Keratinocyte (primary cell): ENCODE data around the gene TCP10L. TPM values are rescaled to one million over a fixed set of nuclear protein-coding genes. Genes with fewer than 3 reads are reported as not detected.

ENCODE experiments used
- DNase-seq: peaks from one replicate; pipeline ENCODE4 v3.0.0-alpha.2; 2011; ENCODE audit warnings: low read depth, missing footprints, low spot score
- FAIRE-seq: peaks from 2 replicates; lab custom pipeline; 2011; peaks lifted over from hg19 to GRCh38; lab: Jason Lieb, UNC
- H2AFZ ChIP-seq: 2 replicates; pipeline ENCODE4 v1.6.0; 2012; ENCODE audit warnings: low read length, control low read depth, inconsistent platforms; ENCODE audit not compliant: control insufficient read depth
- H3K27ac ChIP-seq: 2 replicates; pipeline ENCODE4 v1.5.1; 2011; ENCODE audit warnings: low read length; ENCODE audit not compliant: control insufficient read depth, insufficient read depth
- H3K27me3 ChIP-seq: 3 replicates; pipeline ENCODE4 v1.6.0; 2011; ENCODE audit warnings: low read length; ENCODE audit not compliant: control insufficient read depth, insufficient read depth; ENCODE audit errors: extremely low read depth
- H3K36me3 ChIP-seq, 2 experiments: 2 replicates in 1 of 2; 3 replicates in 1 of 2; pipeline ENCODE4 v1.5.1; 2011; ENCODE audit warnings: low read length in 2 of 2, mild to moderate bottlenecking in 1 of 2; ENCODE audit not compliant: control insufficient read depth in 2 of 2, insufficient read depth in 2 of 2; ENCODE audit errors: extremely low read depth in 1 of 2
- H3K4me1 ChIP-seq: 3 replicates; pipeline ENCODE4 v1.5.1; 2011; ENCODE audit warnings: low read length; ENCODE audit not compliant: control insufficient read depth, insufficient read depth; ENCODE audit errors: extremely low read depth
- H3K4me2 ChIP-seq: 3 replicates; pipeline ENCODE4 v1.6.0; 2011; ENCODE audit warnings: low read depth, low read length; ENCODE audit not compliant: control insufficient read depth, insufficient read depth; ENCODE audit errors: extremely low read depth
- H3K4me3 ChIP-seq, 3 experiments: fragments of 200-600 bp in 1 of 3; sonication (generic) in 1 of 3; 2 replicates in 2 of 3; 3 replicates in 1 of 3; pipeline ENCODE4 v1.5.1; 2011 to 2016; ENCODE audit warnings: low read length in 3 of 3, mild to moderate bottlenecking in 3 of 3, control low read depth in 2 of 3, inconsistent platforms in 1 of 3, low read depth in 1 of 3, mixed read lengths in 1 of 3, mixed run types in 1 of 3, moderate library complexity in 1 of 3; ENCODE audit not compliant: control insufficient read depth in 2 of 3, insufficient read depth in 2 of 3; ENCODE audit errors: extremely low read depth in 1 of 3
- H3K79me2 ChIP-seq: 2 replicates; pipeline ENCODE4 v1.6.0; 2012; ENCODE audit warnings: low read length; ENCODE audit not compliant: control insufficient read depth, insufficient read depth
- H3K9ac ChIP-seq: 3 replicates; pipeline ENCODE4 v1.6.0; 2011; ENCODE audit warnings: low read length; ENCODE audit not compliant: control insufficient read depth, insufficient read depth; ENCODE audit errors: extremely low read depth
- H3K9me1 ChIP-seq: 3 replicates; pipeline ENCODE4 v1.6.0; 2011; ENCODE audit warnings: low read length; ENCODE audit not compliant: control insufficient read depth, insufficient read depth; ENCODE audit errors: extremely low read depth
- H3K9me3 ChIP-seq: 2 replicates; pipeline ENCODE4 v1.5.1; 2012; ENCODE audit warnings: low read depth, low read length; ENCODE audit not compliant: control insufficient read depth
- H4K20me1 ChIP-seq: 3 replicates; pipeline ENCODE4 v1.6.0; 2011; ENCODE audit warnings: low read length; ENCODE audit not compliant: control insufficient read depth, insufficient read depth; ENCODE audit errors: extremely low read depth
- EZH2 ChIP-seq: IDR thresholded peaks from one replicate; pipeline ENCODE4 v1.6.1; 2012; ENCODE audit warnings: inconsistent platforms, mild to moderate bottlenecking, low read length, moderate library complexity
- dilution Hi-C: fragments of 300-500 bp; cut with MboI; formaldehyde crosslinking; loops from one replicate; pipeline ENCODE4 v1.7.0; 2020; ENCODE audit warnings: low sequenced_read_pairs; ENCODE audit not compliant: extremely low pct_ligation_motif_present
- polyA plus RNA-seq, 5 experiments: library from polyadenylated mRNA; depleted of rRNA in 3 of 5; stranded (reverse) in 3 of 5; stranded (forward) in 1 of 5; unstranded in 1 of 5; fragments of >200 nt; gene quantifications; 1 replicate in 1 of 5; 2 replicates in 3 of 5; 3 replicates in 1 of 5; pipeline versions ENCODE4 v1.2.1 to v1.2.3, GENCODE V29; 2011 to 2012; ENCODE audit warnings: missing spikeins in 2 of 5, low read depth in 1 of 5, low replicate concordance in 1 of 5
- TF ChIP-seq, protein P1 (sequence below), 3 experiments: IDR thresholded peaks in 1 of 3; conservative IDR thresholded peaks in 1 of 3; optimal IDR thresholded peaks in 1 of 3; 2 replicates in 2 of 3; 3 replicates in 1 of 3; pipeline versions ENCODE3 to v1.5.1; 2011; ENCODE audit warnings: low read length in 3 of 3, mild to moderate bottlenecking in 3 of 3, moderate library complexity in 2 of 3, control low read depth in 1 of 3, inconsistent platforms in 1 of 3; ENCODE audit not compliant: insufficient read depth in 2 of 3; ENCODE audit errors: extremely low read depth in 1 of 3

Gene TCP10L
- polyA plus RNA-seq, 1 donor (not counting 4 experiments of a cell fraction or from before 2014, with no cell fraction given), result 0.25 TPM

DNA sequence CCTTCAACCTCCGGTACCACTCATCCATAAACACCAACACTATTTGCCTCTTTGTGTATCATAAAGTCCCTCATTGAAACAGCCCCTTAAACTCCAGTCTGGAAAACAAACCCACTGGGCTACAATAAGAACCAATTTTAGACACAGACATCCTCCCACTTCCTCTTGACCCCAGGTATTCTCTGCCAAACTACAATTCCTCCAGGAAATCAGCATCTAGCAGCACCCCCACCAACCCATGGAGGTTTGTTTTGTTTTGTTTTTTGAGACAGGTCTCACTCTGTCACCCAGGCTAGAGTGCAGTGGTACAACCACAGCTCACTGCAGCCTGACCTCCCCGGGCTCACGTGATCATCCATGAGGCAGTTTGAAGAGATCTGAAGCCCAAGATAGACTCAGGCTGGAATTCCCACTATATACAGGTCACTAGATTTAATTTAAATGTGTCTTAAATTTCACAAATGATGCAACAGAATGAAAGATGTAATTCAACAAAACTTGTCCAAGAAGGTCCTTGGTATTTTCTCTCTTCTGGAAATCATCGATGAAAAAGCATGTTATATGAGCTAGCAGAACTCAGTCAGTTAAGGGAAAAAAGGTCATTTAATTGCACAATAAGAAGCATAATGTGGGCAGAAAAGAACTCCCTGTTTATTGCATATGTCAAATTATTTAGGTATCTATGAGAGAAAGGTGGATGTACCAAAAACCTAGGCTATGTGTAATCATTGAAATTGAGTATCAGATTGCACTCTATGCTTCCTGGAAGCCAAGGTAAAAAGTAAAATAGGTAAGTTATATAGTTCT lies 30.3 kb downstream of the TCP10L start:
- TF ChIP-seq, protein P1, sequence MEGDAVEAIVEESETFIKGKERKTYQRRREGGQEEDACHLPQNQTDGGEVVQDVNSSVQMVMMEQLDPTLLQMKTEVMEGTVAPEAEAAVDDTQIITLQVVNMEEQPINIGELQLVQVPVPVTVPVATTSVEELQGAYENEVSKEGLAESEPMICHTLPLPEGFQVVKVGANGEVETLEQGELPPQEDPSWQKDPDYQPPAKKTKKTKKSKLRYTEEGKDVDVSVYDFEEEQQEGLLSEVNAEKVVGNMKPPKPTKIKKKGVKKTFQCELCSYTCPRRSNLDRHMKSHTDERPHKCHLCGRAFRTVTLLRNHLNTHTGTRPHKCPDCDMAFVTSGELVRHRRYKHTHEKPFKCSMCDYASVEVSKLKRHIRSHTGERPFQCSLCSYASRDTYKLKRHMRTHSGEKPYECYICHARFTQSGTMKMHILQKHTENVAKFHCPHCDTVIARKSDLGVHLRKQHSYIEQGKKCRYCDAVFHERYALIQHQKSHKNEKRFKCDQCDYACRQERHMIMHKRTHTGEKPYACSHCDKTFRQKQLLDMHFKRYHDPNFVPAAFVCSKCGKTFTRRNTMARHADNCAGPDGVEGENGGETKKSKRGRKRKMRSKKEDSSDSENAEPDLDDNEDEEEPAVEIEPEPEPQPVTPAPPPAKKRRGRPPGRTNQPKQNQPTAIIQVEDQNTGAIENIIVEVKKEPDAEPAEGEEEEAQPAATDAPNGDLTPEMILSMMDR (optimal IDR thresholded peaks at IDR 0.05 in 1 of 3, IDR thresholded peaks at IDR 0.05 in 1 of 3, conservative IDR thresholded peaks at IDR 0.05 in 1 of 3; ENCODE audit: extremely low read depth in 1 of 3, insufficient read depth in 2 of 3, low read length in 3 of 3), result no peak
- TF ChIP-seq EZH2, result no peak
- dilution Hi-C loops, result no loop called here

DNA sequence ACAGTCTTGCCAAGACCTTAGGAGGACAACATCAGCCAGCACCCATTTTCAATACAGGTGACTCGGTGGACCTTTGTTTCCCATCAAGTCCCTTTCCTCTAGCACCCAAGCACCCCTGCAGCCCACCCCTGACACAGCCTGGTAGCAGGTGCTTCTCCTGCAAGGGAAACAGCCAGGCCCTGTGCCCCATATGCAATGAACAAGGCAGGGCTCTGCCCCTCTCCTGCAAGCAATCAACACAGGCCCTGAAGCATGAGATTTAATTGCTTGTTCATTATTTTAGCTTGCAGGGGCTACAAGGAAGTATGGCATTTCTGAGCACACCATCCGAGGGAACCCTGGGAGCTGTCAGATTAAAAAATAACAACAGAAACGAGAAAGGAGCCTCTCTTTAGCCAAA lies 35.4 kb downstream of the TCP10L start:
- H3K36me3 ChIP-seq, result no peaks in the 10 kb centered on the region
- no peak overlapping the region for H3K9ac ChIP-seq
- TF ChIP-seq, protein P1 (optimal IDR thresholded peaks at IDR 0.05 in 1 of 3, IDR thresholded peaks at IDR 0.05 in 1 of 3, conservative IDR thresholded peaks at IDR 0.05 in 1 of 3; ENCODE audit: extremely low read depth in 1 of 3, insufficient read depth in 2 of 3, low read length in 3 of 3), result no peak
- no peak for TF ChIP-seq EZH2
- H3K79me2 ChIP-seq, result no peaks in the 10 kb centered on the region
- no peak overlapping the region for H3K4me2 ChIP-seq
- DNase-seq, result no peak
- no peaks in the 10 kb centered on the region for H3K9me1 ChIP-seq
- no peak overlapping the region for H3K4me3 ChIP-seq
- dilution Hi-C loops, result no loop called here
- H3K4me1 ChIP-seq, result no peaks in the 10 kb centered on the region
- no peaks in the 10 kb centered on the region for H4K20me1 ChIP-seq
- no peaks in the 10 kb centered on the region for H3K9me3 ChIP-seq
- H3K27ac ChIP-seq, result no peak overlapping the region
- H2AFZ ChIP-seq, result no peak overlapping the region
- FAIRE-seq, result no peak
- no peaks in the 10 kb centered on the region for H3K27me3 ChIP-seq

More for the DNA sequence above, 30.3 kb downstream of the TCP10L start:
- H2AFZ ChIP-seq, result no peak overlapping the region
- H3K27me3 ChIP-seq, result no peaks in the 10 kb centered on the region
- no peaks in the 10 kb centered on the region for H3K9me1 ChIP-seq
- no peaks in the 10 kb centered on the region for H4K20me1 ChIP-seq
- no peaks in the 10 kb centered on the region for H3K79me2 ChIP-seq
- no peaks in the 10 kb centered on the region for H3K9me3 ChIP-seq
- DNase-seq, result no peak
- no peak overlapping the region for H3K4me2 ChIP-seq
- no peak for FAIRE-seq
- H3K36me3 ChIP-seq, result no peaks in the 10 kb centered on the region
- no peak overlapping the region for H3K4me3 ChIP-seq
- no peak overlapping the region for H3K27ac ChIP-seq
- H3K4me1 ChIP-seq, result no peaks in the 10 kb centered on the region
- no peak overlapping the region for H3K9ac ChIP-seq
